Stimulated activated CD4-positive, alpha-beta T cell treated with anti-CD3 and anti-CD28 coated beads, TNF-alpha, amount 100 ng/mL, for 48 hours (primary cell): ENCODE results near the gene SKOR2.
"Not testable (repeated sequence)": the region's sequence is repeated elsewhere in the genome, so short reads cannot be mapped to it uniquely, and the experiment has no call there.

ENCODE experiments used
- DNase-seq, 3 donors: peaks; one replicate each; pipeline ENCODE4 v3.0.0-alpha.2; 2020; ENCODE audit warnings: low read depth in 3 of 3

Gene SKOR2

DNA sequence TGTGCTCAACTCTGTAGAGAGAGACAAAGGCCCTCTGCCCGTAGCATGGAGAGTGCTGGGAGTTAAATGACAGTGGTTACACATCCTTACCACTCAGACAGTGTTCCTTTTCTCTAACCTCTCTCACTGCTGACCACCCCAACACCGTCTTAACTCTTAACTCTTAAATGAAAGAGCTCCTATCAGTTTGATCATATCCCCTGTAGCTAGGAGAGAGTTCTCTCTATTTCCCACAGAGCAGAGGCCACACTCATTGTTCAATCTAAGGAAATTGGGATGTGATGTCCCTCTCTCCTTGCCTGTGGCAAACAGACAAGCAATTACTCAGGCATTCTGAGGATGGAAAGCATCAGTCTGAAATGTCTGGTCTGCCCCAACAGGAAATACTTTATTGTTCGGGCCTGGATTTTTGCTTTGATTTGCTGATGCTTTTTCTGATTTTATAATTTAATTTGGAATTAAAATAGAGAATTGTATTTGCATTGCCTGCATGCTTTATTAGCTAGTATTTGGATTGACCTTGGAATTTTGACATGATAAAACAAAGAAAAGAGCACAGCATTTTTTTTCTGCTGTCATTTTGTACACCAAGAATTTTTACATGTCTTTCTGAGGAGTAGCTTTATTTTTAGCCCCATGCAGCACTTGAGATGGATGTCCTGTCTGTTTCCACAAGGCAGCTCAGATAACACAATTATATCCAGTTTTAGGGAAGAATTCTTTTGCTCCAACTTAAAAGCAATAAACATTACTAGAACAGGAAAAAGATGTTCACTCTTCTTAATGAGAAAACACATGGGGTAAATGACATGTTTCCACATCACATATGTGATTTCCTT lies 47.6 kb downstream of the SKOR2 start:
- no peak for DNase-seq

DNA sequence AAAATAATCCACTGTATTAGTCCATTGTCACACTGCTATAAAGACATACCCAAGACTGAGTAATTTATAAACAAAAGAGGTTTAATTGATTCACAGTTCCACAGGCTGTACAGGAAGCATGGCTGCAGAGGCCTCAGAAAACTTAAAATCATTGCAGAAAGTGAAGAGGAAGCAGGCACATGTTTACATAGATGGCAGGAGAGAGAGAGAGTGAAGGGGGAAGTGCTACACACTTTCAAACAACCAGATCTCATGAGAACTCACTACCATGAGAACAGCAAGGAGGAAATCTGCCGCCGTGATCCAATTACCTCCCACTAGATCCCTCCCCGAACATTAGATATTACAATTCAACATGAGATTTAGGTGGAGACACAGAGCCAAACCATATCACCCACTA lies 55.5 kb downstream of the SKOR2 start:
- not testable (repeated sequence) for DNase-seq

DNA sequence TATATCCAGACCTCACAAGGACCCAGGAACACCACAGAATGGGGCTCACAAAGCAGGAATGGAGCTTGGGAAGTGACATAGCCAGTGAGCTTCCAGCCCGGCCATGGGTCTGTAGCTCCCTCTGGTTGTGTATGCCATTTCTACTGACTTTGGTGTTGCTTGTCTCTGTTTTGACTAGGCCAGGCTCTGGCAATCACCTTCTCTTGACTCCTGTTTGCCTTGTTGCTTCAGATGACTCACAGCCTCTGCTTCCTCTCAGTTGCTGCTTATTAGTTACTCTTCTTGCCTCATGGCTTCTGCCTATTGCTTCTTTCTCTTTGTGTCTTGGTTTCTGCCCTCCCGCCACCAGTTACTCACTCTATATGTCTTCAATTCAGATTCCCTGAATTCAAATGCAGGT lies 59.5 kb downstream of the SKOR2 start:
- DNase-seq = no peak

DNA sequence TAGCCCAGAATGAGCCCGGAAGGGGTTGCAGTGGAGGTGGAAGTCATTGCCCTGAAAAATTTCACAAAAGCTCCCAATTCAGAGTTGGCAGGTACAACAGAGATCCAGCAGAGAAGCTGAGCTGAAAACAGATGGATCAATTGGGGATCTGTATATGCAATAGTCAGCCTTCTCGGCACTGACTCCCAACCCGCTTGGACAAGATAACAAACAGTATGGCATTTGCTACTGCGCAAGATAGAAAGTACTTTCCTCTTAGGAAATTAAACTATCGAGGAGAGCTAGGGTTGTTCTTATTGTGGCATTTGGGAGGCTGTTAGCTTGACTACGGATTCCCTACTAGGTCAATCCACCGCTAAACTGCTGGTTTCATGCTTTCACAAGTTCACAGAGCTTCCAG lies 63.7 kb downstream of the SKOR2 start:
- DNase-seq = no peak

DNA sequence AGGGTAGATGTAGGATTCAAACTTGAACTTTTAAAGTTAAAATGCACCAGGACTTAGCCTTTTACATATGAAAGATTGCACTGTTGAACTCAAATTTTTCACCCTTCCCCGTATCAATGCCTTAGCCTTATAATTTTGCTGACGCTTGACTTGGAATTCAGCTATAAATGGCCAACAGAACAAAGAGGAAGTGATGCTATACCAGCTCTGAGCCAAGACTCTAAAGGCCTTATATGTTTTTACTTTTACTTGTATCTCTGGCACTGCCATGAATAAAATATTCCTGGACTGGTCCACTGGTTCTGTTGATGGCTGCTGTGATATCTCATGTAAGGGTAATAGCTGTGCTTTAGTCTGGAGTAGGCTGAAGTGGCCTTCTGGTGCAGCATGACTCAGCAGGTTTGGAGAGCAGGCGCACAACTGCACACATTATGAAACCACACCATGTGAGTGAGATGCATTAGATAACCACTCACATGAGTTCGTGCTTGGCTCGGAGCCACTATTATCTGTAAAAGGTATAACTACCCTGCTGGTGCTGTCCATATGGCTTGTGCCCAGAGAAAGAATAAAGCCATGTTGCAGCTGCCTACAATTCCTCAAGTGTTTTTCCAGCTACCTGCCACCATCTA lies 66.9 kb downstream of the SKOR2 start:
- no peak for DNase-seq

DNA sequence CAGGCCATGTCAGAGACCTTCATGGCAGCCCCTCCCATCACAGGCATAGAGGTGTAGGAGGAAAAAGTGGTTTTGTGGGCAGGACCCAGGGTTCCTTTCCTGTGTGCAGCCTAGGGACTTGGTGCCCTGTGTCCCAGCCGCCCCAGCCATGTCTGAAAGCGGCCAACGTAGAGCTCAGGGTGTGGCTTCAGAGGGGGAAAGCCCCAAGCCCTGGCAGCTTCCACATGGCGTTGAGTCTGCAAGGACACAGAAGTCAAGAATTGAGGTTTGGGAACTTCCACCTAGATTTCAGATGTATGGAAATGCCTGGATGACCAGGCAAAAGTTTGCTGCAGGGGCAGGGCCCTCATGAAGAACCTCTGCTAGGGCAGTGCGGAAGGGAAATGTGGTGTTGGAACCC lies 69.3 kb downstream of the SKOR2 start:
- DNase-seq = not testable (repeated sequence)

DNA sequence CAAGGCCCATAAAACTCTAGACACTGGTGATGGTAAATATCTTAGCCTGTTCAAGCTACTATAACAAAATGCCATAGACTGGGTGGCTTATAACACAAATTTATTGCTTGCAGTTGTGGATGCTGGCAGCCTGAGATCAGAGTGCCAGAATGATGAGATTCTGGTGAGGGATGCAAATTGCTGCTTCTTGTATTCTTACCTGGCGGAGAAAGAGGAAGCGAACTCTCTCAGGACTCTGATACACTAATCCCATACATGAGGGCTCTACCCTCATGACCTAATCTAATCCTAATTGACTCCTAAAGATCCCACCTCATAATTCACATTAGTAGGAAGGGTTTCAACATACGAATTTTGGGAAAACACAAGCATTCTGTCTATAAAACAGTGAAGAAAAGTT lies 70.7 kb downstream of the SKOR2 start:
- DNase-seq = no peak

DNA sequence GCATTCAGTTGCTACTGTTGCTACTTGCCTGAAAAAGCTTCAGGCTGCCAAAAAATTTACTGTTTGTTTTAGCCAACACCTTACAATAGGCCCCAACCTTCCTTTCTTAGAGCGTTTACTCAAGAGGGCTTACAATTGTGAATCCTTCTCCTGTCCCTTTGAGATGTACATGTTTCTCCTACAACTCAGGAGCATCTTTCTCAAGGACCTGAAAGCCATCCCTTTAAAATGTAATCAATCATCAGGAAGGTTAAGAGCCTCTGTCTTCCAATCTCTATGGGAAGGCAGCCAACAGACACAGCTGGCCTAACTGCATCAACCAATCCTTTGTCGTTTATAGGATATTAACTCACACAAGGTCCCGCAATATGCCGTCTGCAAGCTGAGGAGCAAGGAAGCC lies 71.9 kb downstream of the SKOR2 start:
- no peak for DNase-seq

DNA sequence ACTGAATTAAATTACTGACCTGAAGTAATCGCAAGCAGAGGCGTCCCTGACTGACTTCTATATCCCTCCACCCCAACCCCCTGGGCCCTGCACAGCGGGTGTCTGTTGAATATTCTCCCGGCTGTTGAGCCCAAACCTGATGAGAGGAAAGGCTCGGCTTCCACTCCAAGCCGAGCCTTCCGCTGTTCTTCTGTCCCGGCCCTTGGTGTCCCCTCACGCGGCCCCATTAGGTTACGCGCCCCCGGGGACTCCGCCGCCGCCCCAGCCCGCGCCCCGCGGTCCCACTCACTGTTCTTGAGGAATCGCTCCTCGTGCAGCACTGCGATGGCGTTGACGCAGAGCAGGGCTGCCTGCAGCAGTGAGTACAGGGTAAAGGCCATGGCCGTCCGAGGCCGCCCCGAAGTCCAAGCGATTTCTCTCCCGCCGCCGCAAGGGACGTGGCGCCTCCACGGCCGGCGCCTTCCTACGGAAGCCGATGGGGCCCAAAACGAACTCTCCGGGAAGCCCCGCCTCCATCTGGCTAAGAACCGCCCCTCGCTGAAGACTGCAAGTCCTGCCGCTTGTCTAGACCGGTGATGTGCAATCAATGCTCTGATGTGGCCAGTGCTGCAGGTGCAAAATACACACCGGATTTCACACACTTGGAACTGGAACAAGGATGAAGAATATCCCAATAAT lies 75.4 kb downstream of the SKOR2 start, which contains the start of gene IER3IP1:
Gene IER3IP1 (minus strand): TSS at position 467 of the 678 bp plus-strand sequence. CDS start 87 bp downstream, at position 380.
- DNase-seq = peak; percentile 79 to 86 (median 79)

DNA sequence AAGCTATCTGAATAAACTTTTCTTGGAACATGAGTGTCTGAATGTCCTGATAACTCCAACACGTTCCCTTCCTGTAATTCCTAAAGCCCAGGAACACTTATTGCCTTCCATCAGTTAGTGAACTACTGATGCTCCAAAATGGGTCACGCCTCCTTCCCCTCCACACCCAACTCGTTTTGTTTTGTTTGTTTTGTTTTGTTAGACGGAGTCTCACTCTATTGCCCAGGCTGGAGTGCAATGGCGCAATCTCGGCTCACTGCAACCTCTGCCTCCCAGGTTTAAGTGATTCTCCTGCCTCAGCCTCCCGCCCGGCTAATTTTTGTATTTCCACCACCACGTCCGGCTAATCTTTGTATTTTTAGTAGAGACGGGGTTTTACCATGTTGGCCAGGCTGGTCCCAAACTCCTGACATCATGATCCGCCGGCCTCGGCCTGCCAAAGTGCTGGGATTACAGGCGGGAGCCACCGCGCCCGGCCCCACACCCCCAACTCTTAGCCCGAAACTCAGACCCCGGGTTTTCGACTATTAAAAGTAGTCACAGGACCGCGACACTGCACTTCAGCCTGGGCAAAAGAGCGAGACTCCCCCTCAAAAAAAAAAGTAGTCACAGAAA lies 76.1 kb downstream of the SKOR2 start:
- DNase-seq = no peak

DNA sequence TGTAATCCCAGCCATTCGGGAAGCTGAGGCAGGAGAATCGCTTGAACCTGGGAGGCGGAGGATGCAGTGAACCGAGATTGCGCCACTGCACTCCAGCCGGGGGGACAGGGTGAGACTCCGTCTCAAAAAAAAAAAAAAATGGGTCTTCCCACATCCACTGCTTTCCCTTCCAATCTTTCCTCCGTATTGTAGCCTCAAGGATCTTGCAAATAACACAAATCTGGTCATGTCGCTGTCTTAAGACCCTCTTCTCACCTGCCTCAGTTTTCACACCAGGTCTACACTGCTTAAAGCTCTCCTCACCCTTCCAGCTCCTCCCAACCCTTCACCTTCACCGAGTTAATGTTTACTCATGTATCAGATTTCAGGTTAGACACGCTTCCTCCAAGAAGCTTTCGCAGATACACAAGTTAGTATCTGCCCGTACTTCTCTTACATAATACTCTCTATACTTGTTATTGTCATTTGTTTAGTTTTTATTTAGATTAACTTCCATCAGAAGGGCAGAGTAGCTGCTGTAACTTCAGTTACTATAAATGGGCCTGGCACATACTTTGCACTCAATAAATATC lies 76.8 kb downstream of the SKOR2 start:
- no peak for DNase-seq

DNA sequence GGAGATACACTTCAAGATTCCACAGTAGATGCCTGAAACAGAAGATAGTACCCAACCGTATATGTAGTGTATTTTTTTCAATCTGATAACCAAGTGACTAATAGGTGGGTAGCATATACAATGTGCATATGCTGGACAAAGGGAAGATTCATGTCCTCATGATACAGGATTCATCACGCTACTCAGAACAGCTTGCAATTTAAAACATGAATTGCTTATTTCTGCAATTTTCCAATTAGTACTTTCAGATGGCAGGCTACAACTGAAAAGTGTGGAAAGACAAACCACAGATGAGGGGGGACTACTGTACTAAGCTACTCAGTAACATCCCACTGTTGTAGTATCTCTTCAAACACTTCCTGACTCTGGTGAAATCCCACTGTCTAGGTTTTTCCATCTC lies 79.0 kb downstream of the SKOR2 start:
- DNase-seq = no peak

DNA sequence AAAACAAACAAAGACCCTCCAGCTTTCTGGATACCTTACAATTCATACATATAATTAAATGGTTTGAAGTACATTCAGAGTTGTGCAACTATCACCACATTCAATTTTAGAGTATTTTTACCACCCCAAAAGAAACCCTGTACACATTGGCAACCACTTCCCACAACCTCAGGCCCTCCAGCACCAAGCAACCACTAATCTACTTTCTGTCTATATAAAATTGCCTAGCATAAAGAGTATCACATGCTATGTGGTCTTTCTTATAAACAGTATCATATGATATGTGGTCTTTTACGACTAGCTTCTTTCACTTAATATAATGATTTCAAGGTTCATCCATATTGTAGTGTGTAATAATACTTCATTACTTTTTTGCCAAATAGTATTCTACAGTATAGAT lies 82.5 kb downstream of the SKOR2 start:
- DNase-seq = no peak

DNA sequence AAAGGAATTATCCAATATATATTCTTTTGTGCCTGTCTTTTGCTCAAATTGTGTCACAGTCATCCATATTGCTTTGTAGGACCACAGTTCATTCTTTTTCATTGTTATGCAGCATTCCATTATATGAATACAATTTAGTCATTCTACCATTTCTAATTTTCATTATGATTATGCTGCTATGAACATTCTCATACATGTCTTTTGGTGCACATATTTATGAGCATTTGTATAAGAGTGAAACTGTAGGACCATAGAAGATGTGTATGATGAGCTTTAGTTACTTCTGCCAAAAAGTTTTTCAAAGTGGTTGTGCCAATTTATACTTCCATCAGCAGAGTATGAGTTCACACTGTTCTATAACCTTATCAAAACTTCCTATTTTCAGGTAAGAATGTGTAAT lies 83.0 kb downstream of the SKOR2 start:
- DNase-seq = no peak

DNA sequence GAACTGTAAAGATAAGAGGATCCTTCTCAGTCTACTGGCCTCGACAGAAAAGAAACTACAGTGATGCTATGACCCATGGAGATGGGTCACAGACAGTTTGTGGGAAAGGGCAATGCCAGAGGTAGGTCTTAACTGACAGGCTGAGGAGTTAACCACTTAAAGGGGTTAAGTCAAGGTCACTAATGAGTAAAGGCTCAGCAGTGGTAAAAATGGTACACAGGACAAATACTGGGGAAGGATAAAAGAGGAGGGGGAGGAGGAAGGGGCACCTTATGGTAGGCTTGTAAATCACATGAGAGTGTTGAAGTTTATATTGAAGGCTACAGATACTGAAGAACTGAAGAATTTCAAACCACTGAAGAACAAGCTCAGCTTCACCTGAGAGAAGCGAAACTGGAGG lies 85.2 kb downstream of the SKOR2 start:
- DNase-seq = no peak

DNA sequence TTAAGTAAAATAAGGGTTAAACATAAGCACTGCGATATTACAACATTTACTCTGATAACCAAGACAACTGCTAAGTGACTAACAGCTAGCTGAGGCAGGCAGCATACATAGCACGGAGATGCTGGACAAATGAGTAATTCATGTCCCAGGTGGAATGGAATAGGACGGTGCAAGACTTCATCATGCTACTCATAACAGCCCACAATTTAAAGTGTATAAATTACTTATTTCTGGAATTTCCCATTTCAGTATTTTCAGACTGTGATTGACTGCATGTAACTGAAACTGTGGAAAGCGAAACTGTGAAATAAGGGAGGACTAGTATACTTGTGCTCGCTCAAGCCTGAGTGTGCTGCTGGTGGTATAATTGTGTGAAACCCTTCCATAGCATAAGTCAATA lies 88.2 kb downstream of the SKOR2 start:
- DNase-seq = no peak

DNA sequence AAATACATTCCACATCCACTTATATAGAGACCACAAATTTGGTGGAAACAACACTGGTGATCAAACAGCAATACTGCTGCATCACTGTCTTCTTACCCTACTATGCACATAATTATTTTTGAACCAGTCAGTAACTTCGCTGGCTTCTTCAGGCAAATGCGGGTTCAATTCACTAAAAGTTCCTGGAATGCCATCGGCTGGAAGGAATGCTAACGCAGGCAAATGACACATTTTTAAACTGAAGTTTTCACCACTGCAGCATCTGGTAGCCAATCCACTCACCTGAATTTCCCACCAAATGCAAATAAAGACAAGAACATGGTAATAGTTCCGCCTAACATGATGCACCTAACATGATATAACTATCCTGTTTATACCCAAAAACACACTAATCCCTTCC lies 91.2 kb downstream of the SKOR2 start:
- DNase-seq = no peak

DNA sequence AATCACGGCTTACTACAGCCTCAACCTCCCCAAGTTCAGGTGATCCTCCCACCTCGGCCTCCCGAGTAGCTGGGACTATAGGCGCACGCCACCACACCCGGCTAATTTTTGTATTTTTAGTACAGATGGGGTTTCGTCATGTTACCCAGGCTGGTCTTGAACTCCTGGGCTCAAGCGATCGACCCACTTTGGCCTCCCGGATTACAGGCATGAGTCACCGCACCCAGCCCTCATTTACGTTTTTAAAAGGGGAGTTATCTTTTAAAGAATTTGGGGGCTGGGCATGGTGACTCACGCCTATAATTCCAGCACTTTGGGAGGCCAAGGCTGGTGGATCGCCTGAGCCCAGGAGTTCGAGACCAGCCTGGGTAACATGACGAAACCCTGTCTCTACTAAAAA lies 93.1 kb downstream of the SKOR2 start:
- not testable (repeated sequence) for DNase-seq
